ENCODE results near the gene SOX1. TPM values are rescaled to one million over a fixed set of nuclear protein-coding genes. Genes with fewer than 3 reads are reported as not detected.

SOX1 gene
- total RNA-seq, 6 experiments from 2014 or later, result not detected

- no peaks in the 10 kb centered on the region for H3K4me1 Mint-ChIP-seq (ENCODE audit: low read depth)
- peaks cover 4% of the 10 kb centered on the region for H3K27me3 Mint-ChIP-seq (ENCODE audit: insufficient read depth)
- H3K4me3 Mint-ChIP-seq, result no peak overlapping the region
- H3K9me3 Mint-ChIP-seq, result peaks cover 28% of the 10 kb centered on the region
- no peaks in the 10 kb centered on the region for H3K36me3 Mint-ChIP-seq (ENCODE audit: low read depth)
- no peak for TF ChIP-seq CTCF (IDR thresholded peaks at IDR 0.05)
- H3K27ac Mint-ChIP-seq, result no peak overlapping the region
- DNase-seq, result no peak
Observed at GRCh38 chr13:112110479-112110878, 43.5 kb downstream of the SOX1 start.

- H3K27me3 Mint-ChIP-seq (ENCODE audit: insufficient read depth), result peaks cover 4% of the 10 kb centered on the region
- TF ChIP-seq CTCF (IDR thresholded peaks at IDR 0.05), result no peak
- no peak overlapping the region for H3K4me3 Mint-ChIP-seq
- no peaks in the 10 kb centered on the region for H3K36me3 Mint-ChIP-seq (ENCODE audit: low read depth)
- no peak for DNase-seq
- H3K4me1 Mint-ChIP-seq (ENCODE audit: low read depth), result no peaks in the 10 kb centered on the region
- peaks cover 31% of the 10 kb centered on the region for H3K9me3 Mint-ChIP-seq
- H3K27ac Mint-ChIP-seq, result no peak overlapping the region
Observed at GRCh38 chr13:112111239-112111857, 44.4 kb downstream of the SOX1 start.

GRCh38 chr13:112112534-112113276, 45.8 kb downstream of the SOX1 start:
- Mint-ChIP-seq H3K4me1 (ENCODE audit: low read depth) (no peaks in the 10 kb centered on the region), H3K4me3 (no peak overlapping the region), H3K9me3 (peaks cover 36% of the 10 kb centered on the region), H3K36me3 (ENCODE audit: low read depth) (peaks cover 5% of the 10 kb centered on the region; the same call in 1 of the 2 replicates), H3K27ac (no peak overlapping the region), H3K27me3 (ENCODE audit: insufficient read depth) (peaks cover 4% of the 10 kb centered on the region)
- no peak for TF ChIP-seq CTCF (IDR thresholded peaks at IDR 0.05)
- DNase-seq, result no peak

- Mint-ChIP-seq H3K27ac (no peak overlapping the region), H3K4me3 (no peak overlapping the region), H3K27me3 (ENCODE audit: insufficient read depth) (peaks cover 4% of the 10 kb centered on the region), H3K36me3 (ENCODE audit: low read depth) (peaks cover 5% of the 10 kb centered on the region; the same call in 1 of the 2 replicates), H3K9me3 (peaks cover 42% of the 10 kb centered on the region), H3K4me1 (ENCODE audit: low read depth) (no peaks in the 10 kb centered on the region)
- no peak for DNase-seq
- TF ChIP-seq CTCF (IDR thresholded peaks at IDR 0.05), result no peak
Observed at GRCh38 chr13:112113348-112113747, 46.4 kb downstream of the SOX1 start.

- Mint-ChIP-seq H3K27me3 (ENCODE audit: insufficient read depth) (peaks cover 4% of the 10 kb centered on the region), H3K9me3 (peaks cover 38% of the 10 kb centered on the region), H3K36me3 (ENCODE audit: low read depth) (peaks cover 5% of the 10 kb centered on the region; the same call in 1 of the 2 replicates), H3K4me1 (ENCODE audit: low read depth) (no peaks in the 10 kb centered on the region), H3K27ac (no peak overlapping the region), H3K4me3 (no peak overlapping the region)
- no peak for DNase-seq
- no peak for TF ChIP-seq CTCF (IDR thresholded peaks at IDR 0.05)
Observed at GRCh38 chr13:112113851-112114250, 46.9 kb downstream of the SOX1 start.

Measured in HFFc6 (cell line).